MM.1S (cell line): Measurements from ENCODE around the gene IFNG.

Experiments used
- DNase-seq: peaks from one replicate; pipeline ENCODE4 v3.0.0-alpha.2; 2015
- H2AFZ ChIP-seq: fragments of 300-600 bp; sonication (generic); 2 replicates; pipeline ENCODE4 v1.6.0; 2016; ENCODE audit warnings: antibody characterized with exemption, low read length
- H3F3A ChIP-seq: fragments of 300-600 bp; sonication (generic); 2 replicates; pipeline ENCODE4 v1.6.1; 2016; ENCODE audit warnings: mild to moderate bottlenecking, antibody characterized with exemption, low read length, moderate library complexity, mixed read lengths; ENCODE audit not compliant: insufficient read depth
- H3K27ac ChIP-seq: fragments of 300-600 bp; sonication (generic); 2 replicates; pipeline ENCODE4 v1.5.1; 2016; ENCODE audit warnings: mild to moderate bottlenecking, low read length
- H3K27me3 ChIP-seq: fragments of 300-600 bp; sonication (generic); replicated peaks from 2 replicates; pipeline ENCODE4 v1.6.0; 2016; ENCODE audit warnings: low read length; ENCODE audit not compliant: insufficient read depth
- H3K36me3 ChIP-seq: fragments of 300-600 bp; sonication (generic); replicated peaks from 2 replicates; pipeline ENCODE4 v1.6.1; 2016; ENCODE audit warnings: mild to moderate bottlenecking, low read length, mixed read lengths; ENCODE audit not compliant: insufficient read depth
- H3K4me1 ChIP-seq: fragments of 300-600 bp; sonication (generic); 2 replicates; pipeline ENCODE4 v1.6.1; 2016; ENCODE audit warnings: low read length, mixed read lengths
- H3K4me2 ChIP-seq: fragments of 300-600 bp; sonication (generic); 2 replicates; pipeline ENCODE4 v1.6.0; 2016; ENCODE audit warnings: low read depth, low read length
- H3K4me3 ChIP-seq: fragments of 300-600 bp; sonication (generic); 2 replicates; pipeline ENCODE4 v1.5.1; 2016; ENCODE audit warnings: low read length, mixed read lengths
- H3K79me2 ChIP-seq: fragments of 300-600 bp; sonication (generic); 2 replicates; pipeline ENCODE4 v1.6.1; 2016; ENCODE audit warnings: mixed run types, low read length, mixed read lengths
- H3K9ac ChIP-seq: fragments of 300-600 bp; sonication (generic); 2 replicates; pipeline ENCODE4 v1.6.1; 2016; ENCODE audit warnings: low read length, mixed read lengths
- H3K9me2 ChIP-seq: fragments of 300-600 bp; sonication (generic); replicated peaks from 2 replicates; pipeline ENCODE4 v1.6.1; 2016; ENCODE audit warnings: mild to moderate bottlenecking, low read length, mixed read lengths; ENCODE audit not compliant: insufficient read depth
- H3K9me3 ChIP-seq: fragments of 300-600 bp; sonication (generic); replicated peaks from 2 replicates; pipeline ENCODE4 v1.6.1; 2016; ENCODE audit warnings: mild to moderate bottlenecking, low read length, mixed read lengths; ENCODE audit not compliant: insufficient read depth
- H4K20me1 ChIP-seq: fragments of 300-600 bp; sonication (generic); 2 replicates; pipeline ENCODE4 v1.6.1; 2016; ENCODE audit warnings: mild to moderate bottlenecking, low read length, moderate library complexity, mixed read lengths; ENCODE audit not compliant: insufficient read depth
- CTCF ChIP-seq: fragments of 300-600 bp; sonication (generic); IDR thresholded peaks from 2 replicates; pipeline ENCODE4 v1.5.1; 2016; ENCODE audit warnings: antibody characterized with exemption, low read length, mixed read lengths
- EZH2 ChIP-seq: fragments of 300-600 bp; sonication (generic); optimal IDR thresholded peaks from 2 replicates; pipeline ENCODE3; 2017; ENCODE audit warnings: low read depth, mild to moderate bottlenecking, antibody characterized with exemption, low read length, mixed read lengths
- EZH2phosphoT487 ChIP-seq: fragments of 300-600 bp; sonication (generic); IDR thresholded peaks from 2 replicates; pipeline ENCODE4 v1.6.1; 2018; ENCODE audit warnings: antibody characterized with exemption, low read length

Gene IFNG

GRCh38 chr12:68185598-68185997 lies 26.1 kb upstream of the IFNG start:
- no peak for DNase-seq
- H3K4me2 ChIP-seq = no peak overlapping the region

GRCh38 chr12:68180792-68181744 lies 21.5 kb upstream of the IFNG start:
- H3K4me1 ChIP-seq = no peaks in the 10 kb centered on the region
- no peaks in the 10 kb centered on the region for H3K9me2 ChIP-seq
- H3K27me3 ChIP-seq = no peaks in the 10 kb centered on the region
- H2AFZ ChIP-seq = no peak overlapping the region
- TF ChIP-seq CTCF (no peak), EZH2phosphoT487 (no peak), EZH2 (no peak)
- H3K27ac ChIP-seq = no peak overlapping the region
- H3K9me3 ChIP-seq = no peaks in the 10 kb centered on the region
- H3K9ac ChIP-seq = no peak overlapping the region
- H3F3A ChIP-seq = no peaks in the 10 kb centered on the region
- no peak overlapping the region for H3K4me2 ChIP-seq
- no peaks in the 10 kb centered on the region for H3K79me2 ChIP-seq
- no peaks in the 10 kb centered on the region for H4K20me1 ChIP-seq
- no peaks in the 10 kb centered on the region for H3K36me3 ChIP-seq
- DNase-seq = no peak
- no peak overlapping the region for H3K4me3 ChIP-seq

More at GRCh38 chr12:68185598-68185997, 26.1 kb upstream of the IFNG start:
- Histone ChIP-seq H2AFZ (no peak overlapping the region), H3K27ac (no peak overlapping the region), H3F3A (no peaks in the 10 kb centered on the region), H3K4me1 (no peaks in the 10 kb centered on the region), H3K36me3 (no peaks in the 10 kb centered on the region), H3K9me3 (no peaks in the 10 kb centered on the region), H3K79me2 (no peaks in the 10 kb centered on the region), H3K27me3 (no peaks in the 10 kb centered on the region), H3K9me2 (no peaks in the 10 kb centered on the region), H3K4me3 (no peak overlapping the region), H4K20me1 (no peaks in the 10 kb centered on the region), H3K9ac (no peak overlapping the region)
- no peak for TF ChIP-seq EZH2phosphoT487
- no peak for TF ChIP-seq CTCF
- no peak for TF ChIP-seq EZH2

GRCh38 chr12:68178774-68179439 lies 19.4 kb upstream of the IFNG start:
- Histone ChIP-seq H3K9ac (no peak overlapping the region), H3K79me2 (no peaks in the 10 kb centered on the region)

More at GRCh38 chr12:68178774-68179439, 19.4 kb upstream of the IFNG start:
- Histone ChIP-seq H3K9me2 (no peaks in the 10 kb centered on the region), H2AFZ (no peak overlapping the region), H3K36me3 (no peaks in the 10 kb centered on the region), H3K27ac (no peak overlapping the region), H3K4me1 (no peaks in the 10 kb centered on the region), H3K27me3 (no peaks in the 10 kb centered on the region), H4K20me1 (no peaks in the 10 kb centered on the region), H3F3A (peaks cover 7% of the 10 kb centered on the region; the same call in 1 of the 2 replicates), H3K4me3 (no peak overlapping the region), H3K4me2 (no peak overlapping the region), H3K9me3 (no peaks in the 10 kb centered on the region)
- TF ChIP-seq EZH2 (no peak), CTCF (no peak), EZH2phosphoT487 (no peak)
- no peak for DNase-seq
